Esophagus squamous epithelium (tissue), 5 donors: ENCODE measurements around the gene CD27. TPM values are rescaled to one million over a fixed set of nuclear protein-coding genes. Genes with fewer than 3 reads are reported as not detected.
"Not testable (repeated sequence)": the region's sequence is repeated elsewhere in the genome, so short reads cannot be mapped to it uniquely, and the experiment has no call there.

Experiments used
- DNase-seq: peaks from one replicate; lab custom pipeline; 2025; lab: John Stamatoyannopoulos, UW
- H3K27ac ChIP-seq, 4 donors: fragments of 200-600 bp; sonication (generic); one replicate each; pipeline ENCODE4 v1.5.1; 2016 to 2019; ENCODE audit warnings: mild to moderate bottlenecking in 1 of 4
- H3K27me3 ChIP-seq, 4 donors: fragments of 200-600 bp; sonication (generic); 1 replicate in 3 of 4; 2 replicates in 1 of 4; pipeline versions ENCODE4 v1.5.1 to v1.6.0; 2017 to 2021; ENCODE audit warnings: antibody characterized with exemption in 1 of 4
- H3K36me3 ChIP-seq, 3 donors: fragments of 200-600 bp; sonication (generic); one replicate each; pipeline ENCODE4 v1.5.1; 2016 to 2019
- H3K4me1 ChIP-seq, 3 donors: fragments of 200-600 bp; sonication (generic); one replicate each; pipeline ENCODE4 v1.5.1; 2017 to 2019
- H3K4me3 ChIP-seq, 4 donors: fragments of 200-600 bp; sonication (generic); 1 replicate in 3 of 4; 2 replicates in 1 of 4; pipeline ENCODE4 v1.5.1; 2016 to 2019; ENCODE audit warnings: mild to moderate bottlenecking in 2 of 4, moderate library complexity in 1 of 4
- H3K9me3 ChIP-seq, 3 donors: fragments of 200-600 bp; sonication (generic); one replicate each; pipeline ENCODE4 v1.5.1; 2016 to 2019
- POLR2A ChIP-seq, 4 donors: fragments of 450-650 bp; IDR thresholded peaks; one replicate each; pipeline ENCODE4 v1.6.1; 2017; ENCODE audit warnings: antibody characterized with exemption in 4 of 4, mild to moderate bottlenecking in 4 of 4, moderate library complexity in 3 of 4
- WGBS, 2 donors: methylation state at CpG; one replicate each; pipeline ENCODE4 v1.1.5; 2018; 5-methylcytosine and 5-hydroxymethylcytosine counted together
- intact Hi-C: fragments of 100-400 bp; cut with DNase I; formaldehyde crosslinking; loops from one replicate; pipeline ENCODE4 v1.15.0; 2022
- total RNA-seq, 4 donors: library from RNA; depleted of rRNA; stranded (reverse); fragments of >200 nt; gene quantifications; one replicate each; pipeline ENCODE4 v1.1.0, GENCODE V29; 2016
- TF ChIP-seq, protein P1 (sequence below), 6 experiments: fragments of 450-650 bp in 4 of 6; fragments of 200-600 bp in 2 of 6; sonication (generic) in 2 of 6; IDR thresholded peaks; one replicate each; pipeline ENCODE4 v1.5.1; 2016 to 2019; ENCODE audit warnings: antibody characterized with exemption in 6 of 6, mild to moderate bottlenecking in 4 of 6, moderate library complexity in 4 of 6
- donor health status: DM: yes; HTN: yes; CAD: no.

The CD27 gene
- total RNA-seq, 4 donors from 2014 or later, result 0.49 to 4.2 (median 2.9) TPM

DNA sequence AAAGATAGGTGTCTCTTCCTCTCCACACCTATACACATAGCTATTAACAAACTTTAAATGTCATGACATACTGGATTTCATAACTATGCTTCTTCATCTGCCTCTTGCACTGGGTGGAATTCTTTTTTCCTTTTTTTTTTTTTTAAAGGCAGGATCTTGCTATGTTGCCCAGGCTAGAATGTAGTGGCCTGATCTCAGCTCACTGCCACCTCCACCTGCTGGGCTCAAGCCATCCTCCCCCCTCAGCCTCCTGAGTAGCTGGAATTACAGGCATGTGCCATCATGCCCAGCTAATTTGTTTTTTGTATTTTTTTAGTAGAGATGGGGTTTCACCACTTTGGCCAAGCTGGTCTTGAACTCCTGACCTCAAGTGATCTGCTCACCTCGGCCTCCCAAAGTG, 43.5 kb downstream of the CD27 start:
- intact Hi-C loops, result no loop called here
- TF ChIP-seq POLR2A (IDR thresholded peaks at IDR 0.05), result no peak
- TF ChIP-seq, protein P1, sequence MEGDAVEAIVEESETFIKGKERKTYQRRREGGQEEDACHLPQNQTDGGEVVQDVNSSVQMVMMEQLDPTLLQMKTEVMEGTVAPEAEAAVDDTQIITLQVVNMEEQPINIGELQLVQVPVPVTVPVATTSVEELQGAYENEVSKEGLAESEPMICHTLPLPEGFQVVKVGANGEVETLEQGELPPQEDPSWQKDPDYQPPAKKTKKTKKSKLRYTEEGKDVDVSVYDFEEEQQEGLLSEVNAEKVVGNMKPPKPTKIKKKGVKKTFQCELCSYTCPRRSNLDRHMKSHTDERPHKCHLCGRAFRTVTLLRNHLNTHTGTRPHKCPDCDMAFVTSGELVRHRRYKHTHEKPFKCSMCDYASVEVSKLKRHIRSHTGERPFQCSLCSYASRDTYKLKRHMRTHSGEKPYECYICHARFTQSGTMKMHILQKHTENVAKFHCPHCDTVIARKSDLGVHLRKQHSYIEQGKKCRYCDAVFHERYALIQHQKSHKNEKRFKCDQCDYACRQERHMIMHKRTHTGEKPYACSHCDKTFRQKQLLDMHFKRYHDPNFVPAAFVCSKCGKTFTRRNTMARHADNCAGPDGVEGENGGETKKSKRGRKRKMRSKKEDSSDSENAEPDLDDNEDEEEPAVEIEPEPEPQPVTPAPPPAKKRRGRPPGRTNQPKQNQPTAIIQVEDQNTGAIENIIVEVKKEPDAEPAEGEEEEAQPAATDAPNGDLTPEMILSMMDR (IDR thresholded peaks at IDR 0.05), result no peak
- Histone ChIP-seq H3K9me3 (no peaks in the 10 kb centered on the region), H3K36me3 (peaks cover 0 to 16% (median 0%) of the 10 kb centered on the region in 3 donors), H3K27me3 (no peaks in the 10 kb centered on the region), H3K4me3 (no peak overlapping the region), H3K27ac (no peak overlapping the region), H3K4me1 (peaks cover 5 to 10% (median 8%) of the 10 kb centered on the region in 3 donors)
- WGBS, 2 donors, result 13 to 86% methylated on average over 1 of the region's 1 CpG
- no peak for DNase-seq

DNA sequence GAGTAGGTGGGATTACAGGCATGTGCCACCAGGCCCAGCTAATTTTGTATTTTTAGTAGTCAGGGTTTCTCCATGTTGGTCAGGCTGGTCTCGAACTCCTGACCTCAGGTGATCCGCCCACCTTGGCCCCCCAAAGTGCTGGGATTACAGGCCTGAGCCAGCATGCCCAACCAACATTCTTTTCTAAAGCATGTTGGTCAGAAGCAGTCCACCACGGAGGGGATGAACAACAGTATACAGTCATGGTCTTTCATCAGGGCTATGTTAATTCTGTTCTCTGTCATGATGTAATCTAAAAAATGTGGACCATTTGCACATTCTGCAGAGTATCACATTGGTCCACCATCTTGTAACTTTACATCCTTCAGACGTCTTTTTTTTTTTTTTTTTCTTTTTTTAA, 44.7 kb downstream of the CD27 start:
- H3K4me3 ChIP-seq, result no peak overlapping the region
- H3K27me3 ChIP-seq, result no peaks in the 10 kb centered on the region
- 48 to 56% methylated on average over 3 to 4 of the region's 4 CpGs for WGBS, 2 donors
- H3K9me3 ChIP-seq, result no peaks in the 10 kb centered on the region
- no peak for DNase-seq
- H3K36me3 ChIP-seq, result peaks cover 0 to 16% (median 0%) of the 10 kb centered on the region in 3 donors
- peaks cover 7 to 14% (median 12%) of the 10 kb centered on the region in 3 donors for H3K4me1 ChIP-seq
- no peak overlapping the region for H3K27ac ChIP-seq
- no peak for TF ChIP-seq POLR2A (IDR thresholded peaks at IDR 0.05)
- TF ChIP-seq, protein P1 (IDR thresholded peaks at IDR 0.05), result no peak
- intact Hi-C loops, result no loop called here

DNA sequence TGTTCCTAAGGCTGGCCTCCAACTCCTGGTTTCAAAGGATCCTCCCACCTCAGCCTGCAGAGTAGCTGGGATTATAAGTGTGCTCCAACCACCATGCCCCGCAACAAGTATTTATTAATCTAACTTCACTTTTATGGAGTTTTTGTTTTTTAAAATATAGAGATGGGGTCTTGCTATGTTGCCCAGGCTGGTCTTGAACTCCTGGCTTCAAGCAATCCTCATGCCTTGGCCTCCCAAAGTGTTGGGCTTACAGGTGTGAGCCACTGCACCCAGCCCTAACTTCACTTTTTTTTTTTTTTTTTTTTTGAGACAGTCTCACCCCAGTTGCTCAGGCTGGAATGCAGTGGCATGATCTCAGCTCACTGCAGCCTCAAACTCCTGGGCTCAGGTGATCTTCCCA, 45.9 kb downstream of the CD27 start:
- peaks cover 0 to 22% (median 0%) of the 10 kb centered on the region in 3 donors for H3K36me3 ChIP-seq
- H3K4me3 ChIP-seq, intact Hi-C loops, H3K27me3 ChIP-seq, H3K27ac ChIP-seq, H3K9me3 ChIP-seq, DNase-seq: not testable (repeated sequence)
- H3K4me1 ChIP-seq, result peaks cover 12 to 26% (median 24%) of the 10 kb centered on the region in 3 donors
- WGBS, 2 donors, result 91 to 100% methylated on average over 1 of the region's 1 CpG

DNA sequence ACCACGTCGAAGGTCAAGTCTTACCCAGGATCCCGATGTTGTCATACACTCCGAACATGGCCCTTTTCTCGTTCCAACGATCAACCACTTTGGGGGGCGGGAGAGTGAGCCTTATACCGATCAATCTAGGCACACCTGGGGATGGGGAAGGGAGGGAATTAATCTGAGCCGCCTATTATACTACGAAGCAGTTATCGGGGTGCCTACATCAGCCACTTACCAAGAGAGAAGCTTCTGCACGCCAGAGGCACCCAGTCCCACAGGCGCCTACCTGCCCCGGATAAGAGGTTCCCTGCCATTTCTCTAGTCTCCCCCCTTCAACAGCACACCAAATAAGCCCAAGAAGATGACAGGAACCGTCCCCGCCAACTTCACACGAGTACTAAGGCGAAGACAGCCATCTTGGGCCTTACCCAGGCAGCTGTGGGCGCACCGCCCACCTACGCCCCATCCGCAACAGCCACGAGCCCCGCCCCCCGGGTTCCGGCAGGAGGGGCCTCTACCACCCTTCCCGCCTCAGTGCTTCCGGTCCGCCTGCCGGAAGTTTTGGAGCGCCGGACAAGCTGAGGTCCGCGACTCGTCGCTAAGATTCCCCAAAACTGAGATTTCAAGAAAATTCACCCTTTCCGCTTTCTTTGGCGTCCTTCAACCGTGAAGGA, 48.2 kb downstream of the CD27 start, which contains the start of gene MRPL51:
TSS of gene MRPL51 (minus strand) at position 425 of the 659 bp plus-strand sequence. CDS start at position 299, 126 bp downstream.
- TF ChIP-seq, protein P1 (IDR thresholded peaks at IDR 0.05), result no peak
- peak in 3 of 4 donors; percentile 62 to 86 (median 74) for TF ChIP-seq POLR2A (IDR thresholded peaks at IDR 0.05)
- peak; percentile 77 for DNase-seq
- peak within 1 kb of the TSS; percentile 73 to 82 (median 78) for H3K4me3 ChIP-seq
- WGBS, 2 donors, result 1% methylated on average over 23 to 28 of the region's 39 CpGs
- no peaks in the 10 kb centered on the region for H3K9me3 ChIP-seq
- intact Hi-C loops, result no loop called here
- H3K27me3 ChIP-seq, result no peaks in the 10 kb centered on the region
- peaks cover 12 to 39% (median 31%) of the 10 kb centered on the region in 3 donors for H3K4me1 ChIP-seq
- peaks cover 0 to 45% (median 0%) of the 10 kb centered on the region in 3 donors for H3K36me3 ChIP-seq
- peak within 1 kb of the TSS; percentile 96 to 99 (median 98) for H3K27ac ChIP-seq

DNA sequence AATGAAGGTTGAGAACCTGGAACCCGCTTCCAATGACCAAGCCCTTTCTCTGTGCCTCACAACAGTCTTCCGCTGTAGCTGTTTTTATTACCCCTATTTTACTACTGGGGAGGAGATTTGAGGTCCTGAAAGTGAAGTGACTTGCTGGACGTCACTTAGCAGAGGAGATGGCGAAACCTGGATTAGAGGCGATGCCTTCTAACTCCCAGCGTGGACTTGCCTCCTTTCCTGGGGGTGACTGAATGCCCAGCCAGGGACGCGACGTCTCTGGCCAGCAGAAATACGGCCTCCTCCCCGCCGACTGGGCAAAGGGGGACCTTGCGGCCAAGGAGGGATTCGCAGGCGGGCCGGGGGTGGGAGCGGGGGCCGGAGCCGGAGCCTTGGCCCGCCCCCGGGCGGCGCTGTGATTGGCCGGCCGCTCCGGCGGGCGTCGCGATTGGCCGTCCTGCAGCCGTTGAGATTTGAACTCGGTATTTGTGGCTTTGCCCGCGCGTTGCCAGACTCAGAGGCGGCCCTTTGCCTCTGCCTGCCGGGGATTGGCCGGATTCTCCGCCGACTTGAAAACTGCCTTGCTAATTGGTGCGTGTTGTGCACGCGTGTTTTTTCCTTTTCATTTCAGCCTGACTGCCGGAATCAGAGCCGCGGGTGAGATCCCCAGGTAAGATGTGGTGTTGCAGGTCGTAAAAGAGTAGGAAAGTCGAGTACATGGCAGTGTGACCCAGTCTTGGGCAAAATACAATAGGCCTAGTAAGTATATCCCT, 48.9 kb downstream of the CD27 start, which contains the start of gene NCAPD2:
TSS of gene NCAPD2 (plus strand) at position 606 of the 761 bp plus-strand sequence. CDS start 997 bp downstream, outside the sequence.
- Histone ChIP-seq H3K4me3 (peak within 1 kb of the TSS; percentile 73 to 82 (median 78)), H3K27ac (peak within 1 kb of the TSS; percentile 96 to 99 (median 98)), H3K36me3 (peaks cover 0 to 52% (median 0%) of the 10 kb centered on the region in 3 donors), H3K9me3 (no peaks in the 10 kb centered on the region), H3K4me1 (peaks cover 12 to 39% (median 31%) of the 10 kb centered on the region in 3 donors), H3K27me3 (no peaks in the 10 kb centered on the region)
- intact Hi-C loops, result no loop called here
- DNase-seq, result peak; percentile 82
- 0% methylated on average over 11 to 18 of the region's 49 CpGs for WGBS, 2 donors
- TF ChIP-seq, protein P1 (IDR thresholded peaks at IDR 0.05), result peak in 5 of 6 experiments; percentile 21 to 68 (median 59)
- no peak for TF ChIP-seq POLR2A (IDR thresholded peaks at IDR 0.05)
